EL (cell line): Measurements from ENCODE around the gene BTBD10.

Experiments used
- DNase-seq: peaks from one replicate; pipeline ENCODE4 v3.0.0-alpha.2; 2016

The BTBD10 gene

GRCh38 chr11:13462901-13463778, at the start of gene BTBD10:
BTBD10 (minus strand) TSS chr11:13463222; CDS start chr11:13445124, 18,098 bp downstream.
- peak; percentile 95 for DNase-seq

- DNase-seq, result no peak
Observed at GRCh38 chr11:13503393-13503792, 40.4 kb upstream of the BTBD10 start.

GRCh38 chr11:13502492-13502891, 39.5 kb upstream of the BTBD10 start:
- no peak for DNase-seq

- no peak for DNase-seq
Observed at GRCh38 chr11:13495929-13496328, 32.9 kb upstream of the BTBD10 start, which contains the start of gene PTH. PTH (minus strand) TSS chr11:13495997; CDS start chr11:13492855, 3,142 bp downstream.

GRCh38 chr11:13494051-13494450, 31.0 kb upstream of the BTBD10 start:
- no peak for DNase-seq

GRCh38 chr11:13487661-13488030, 24.6 kb upstream of the BTBD10 start:
- DNase-seq, result no peak

- DNase-seq, result no peak
Observed at GRCh38 chr11:13486926-13487660, 24.1 kb upstream of the BTBD10 start.

GRCh38 chr11:13480198-13480597, 17.2 kb upstream of the BTBD10 start:
- no peak for DNase-seq

- no peak for DNase-seq
Observed at GRCh38 chr11:13479688-13480087, 16.7 kb upstream of the BTBD10 start.

- no peak for DNase-seq
Observed at GRCh38 chr11:13475091-13475490, 12.1 kb upstream of the BTBD10 start.

- DNase-seq, result no peak
Observed at GRCh38 chr11:13473013-13473722, 10.1 kb upstream of the BTBD10 start.

GRCh38 chr11:13468750-13469149, 5.7 kb upstream of the BTBD10 start:
- DNase-seq, result no peak

GRCh38 chr11:13465909-13466371, 2.9 kb upstream of the BTBD10 start:
- peak; percentile 51 for DNase-seq

GRCh38 chr11:13463779-13464290, 813 bp upstream of the BTBD10 start:
- DNase-seq, result no peak

GRCh38 chr11:13462311-13462900, 616 bp downstream of the BTBD10 start:
- DNase-seq, result peak; percentile 69

GRCh38 chr11:13461291-13461690, 1.7 kb downstream of the BTBD10 start:
- DNase-seq, result no peak

- DNase-seq, result no peak
Observed at GRCh38 chr11:13450832-13451397, 12.1 kb downstream of the BTBD10 start.

- no peak for DNase-seq
Observed at GRCh38 chr11:13449522-13449921, 13.5 kb downstream of the BTBD10 start.

GRCh38 chr11:13448876-13449275, 14.1 kb downstream of the BTBD10 start:
- no peak for DNase-seq

- peak; percentile 55 for DNase-seq
Observed at GRCh38 chr11:13446444-13446843, 16.6 kb downstream of the BTBD10 start.

GRCh38 chr11:13445588-13445987, 17.4 kb downstream of the BTBD10 start:
- no peak for DNase-seq
